Mucosa of gallbladder (tissue), 1 donor: ENCODE results near the gene TRIML1. TPM values are rescaled to one million over a fixed set of nuclear protein-coding genes. Genes with fewer than 3 reads are reported as not detected.
"Not testable (repeated sequence)": the region's sequence is repeated elsewhere in the genome, so short reads cannot be mapped to it uniquely, and the experiment has no call there.

Experiments used
- DNase-seq: peaks from one replicate; pipeline ENCODE4 v3.0.0-alpha.2; 2020; ENCODE audit warnings: low spot score
- total RNA-seq: library from RNA; stranded (reverse); gene quantifications from one replicate; pipeline ENCODE4 v1.2.1, GENCODE V29; 2021
- donor health status: DM: no; HTN: no; CAD: no.

Gene TRIML1
- total RNA-seq, 1 donor from 2014 or later, result not detected

DNA sequence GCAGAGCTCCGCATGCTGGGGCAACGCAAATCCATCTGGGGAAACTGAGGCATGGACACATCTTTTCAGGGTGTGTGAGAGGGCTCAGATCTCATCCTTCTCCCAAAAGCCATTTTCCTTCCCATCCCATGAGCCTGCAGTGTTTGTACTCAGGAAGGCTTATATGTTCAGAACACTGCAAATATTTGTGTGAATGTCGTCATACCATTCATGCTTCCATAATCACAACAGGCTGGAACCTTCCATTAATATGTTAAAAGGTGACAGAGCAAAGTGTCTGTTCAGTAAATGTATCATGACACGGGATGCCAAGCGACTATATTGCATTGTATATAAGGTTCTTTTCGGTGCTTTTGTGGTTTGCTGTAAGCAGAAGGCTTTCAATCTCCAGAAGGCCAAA lies 8.5 kb downstream of the TRIML1 start:
- DNase-seq, result no peak

DNA sequence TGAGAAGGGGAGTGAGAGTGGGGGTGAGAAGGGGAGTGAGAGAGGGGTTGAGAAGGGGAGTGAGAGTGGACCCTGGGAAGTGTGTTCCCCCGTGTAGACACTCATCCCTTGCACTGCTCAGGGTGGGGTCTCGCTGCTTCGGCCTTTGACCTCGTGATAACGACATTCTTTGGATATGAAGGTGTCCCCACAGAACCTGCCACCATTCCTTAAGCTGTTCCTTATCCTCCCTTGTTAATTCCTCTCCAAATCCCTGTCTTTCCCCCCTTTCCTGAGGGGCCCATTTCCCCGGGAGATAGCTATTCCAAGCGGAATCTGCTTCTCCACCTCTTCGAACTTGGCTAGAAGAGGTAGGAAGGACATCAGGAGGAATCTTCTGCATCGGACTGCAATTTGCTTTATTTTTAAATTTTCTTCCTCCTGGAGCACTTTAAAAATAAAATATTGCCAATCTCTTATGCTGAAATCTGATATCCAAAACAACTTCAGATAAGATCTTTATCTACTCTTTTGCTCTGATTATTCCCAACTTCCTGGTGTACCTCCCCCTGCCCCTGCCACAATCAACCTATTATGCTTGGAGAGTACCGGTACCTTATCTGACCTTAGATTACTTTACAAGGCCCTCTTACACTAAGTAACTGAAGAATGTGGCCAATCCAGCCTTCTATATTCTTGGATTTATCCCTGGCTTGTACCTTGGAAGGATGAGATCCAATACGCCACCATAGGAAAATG lies 15.6 kb downstream of the TRIML1 start:
- no peak for DNase-seq

DNA sequence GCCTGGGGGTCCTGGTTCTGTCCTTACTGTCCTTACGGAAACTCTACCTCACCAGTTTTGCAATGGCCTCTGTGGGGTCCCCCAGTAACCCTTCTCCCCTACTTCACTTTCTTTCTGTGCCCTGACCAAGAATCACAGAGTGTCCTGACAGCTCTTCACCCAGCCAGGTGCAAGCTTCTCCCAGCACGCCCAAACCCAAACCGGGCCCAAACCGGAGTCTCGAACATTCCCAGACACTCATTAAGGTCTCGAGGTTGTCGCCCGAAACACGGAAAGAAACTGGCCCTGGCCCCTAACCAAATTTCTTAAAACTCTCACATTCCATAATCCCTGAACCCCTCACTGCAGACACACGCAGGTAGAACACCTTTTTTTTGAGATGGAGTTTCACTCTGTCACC lies 19.1 kb downstream of the TRIML1 start:
- no peak for DNase-seq

DNA sequence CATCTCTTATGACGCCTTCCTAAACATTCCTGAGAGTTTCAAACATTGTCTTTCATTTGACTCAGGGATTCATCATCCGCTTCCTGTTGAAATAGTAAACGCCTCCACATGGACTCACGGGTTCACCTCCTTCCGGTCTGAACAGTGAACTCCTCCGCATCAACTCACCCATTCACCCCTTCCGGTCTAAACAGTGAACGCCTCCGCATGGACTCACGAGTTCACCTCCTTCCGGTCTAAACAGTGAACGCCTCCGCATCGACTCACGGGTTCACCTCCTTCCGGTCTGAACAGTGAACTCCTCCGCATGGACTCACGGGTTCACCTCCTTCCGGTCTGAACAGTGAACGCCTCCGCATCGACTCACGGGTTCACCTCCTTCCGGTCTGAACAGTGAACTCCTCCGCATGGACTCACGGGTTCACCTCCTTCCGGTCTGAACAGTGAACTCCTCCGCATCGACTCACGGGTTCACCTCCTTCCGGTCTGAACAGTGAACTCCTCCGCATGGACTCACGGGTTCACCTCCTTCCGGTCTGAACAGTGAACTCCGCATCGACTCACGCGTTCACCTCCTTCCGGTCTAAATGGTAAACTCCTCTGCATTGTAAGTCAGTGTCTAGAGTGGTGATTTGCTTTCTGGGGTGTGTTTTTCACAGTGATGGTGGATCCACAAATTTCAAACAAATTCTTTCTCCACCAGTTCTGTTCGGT lies 20.4 kb downstream of the TRIML1 start:
- DNase-seq, result not testable (repeated sequence)

DNA sequence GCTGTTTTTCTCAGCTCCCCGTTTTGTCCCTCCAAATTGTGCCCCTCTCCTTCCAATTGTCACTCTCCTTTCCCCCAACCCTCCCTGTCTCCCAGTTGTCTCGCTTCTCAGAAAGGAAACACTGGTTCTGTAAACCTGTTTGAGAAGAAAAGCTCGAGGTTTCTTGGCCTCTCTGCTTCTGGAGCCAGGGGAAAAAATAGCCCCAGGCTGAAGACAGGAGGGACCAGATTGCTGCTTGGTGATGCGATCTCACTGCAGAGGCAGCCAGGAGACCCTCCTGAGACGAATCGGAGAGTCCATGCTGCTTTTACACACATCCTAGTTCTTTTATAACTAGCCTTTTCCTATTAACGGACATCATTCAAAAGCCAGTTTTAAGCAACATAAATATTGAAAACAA lies 21.2 kb downstream of the TRIML1 start:
- DNase-seq, result no peak

DNA sequence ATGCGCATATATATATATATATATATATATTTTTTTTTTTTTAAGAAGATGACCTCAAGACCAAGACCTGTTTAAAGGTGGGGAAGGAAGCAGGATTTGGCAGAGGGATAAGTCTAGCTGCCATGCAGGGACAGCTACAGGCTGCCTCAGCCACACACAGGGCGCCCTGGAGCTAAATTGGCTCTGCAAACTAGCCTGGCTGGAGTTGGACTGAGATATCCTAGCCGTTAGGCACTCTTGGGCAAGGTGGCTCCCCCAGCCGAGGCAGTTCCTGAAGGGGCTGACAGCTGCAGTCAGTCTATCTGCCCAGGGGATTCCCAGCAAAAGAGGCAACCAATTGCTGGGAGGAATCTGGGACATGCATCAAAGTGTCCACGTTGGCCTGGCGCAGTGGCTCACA lies 21.9 kb downstream of the TRIML1 start:
- DNase-seq, result no peak

DNA sequence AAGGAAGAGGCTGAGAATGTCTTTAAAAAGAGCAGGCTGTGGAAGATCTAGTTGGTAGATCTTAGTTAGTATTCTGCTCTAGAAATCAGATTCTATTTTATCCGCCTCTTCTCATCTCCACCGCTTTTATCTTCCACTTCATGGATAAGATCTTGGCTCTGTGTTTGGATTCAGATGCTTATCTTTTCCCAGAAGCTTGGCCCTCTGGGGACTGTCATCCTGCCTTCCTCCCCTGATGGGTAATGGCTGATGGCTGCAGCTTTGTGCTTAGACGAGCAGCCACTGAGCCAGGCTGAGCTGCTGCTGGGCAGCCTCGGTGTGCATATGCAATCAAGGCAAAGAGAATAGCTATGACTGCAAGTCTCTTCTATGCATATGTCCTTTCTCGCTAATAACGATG lies 23.5 kb downstream of the TRIML1 start:
- no peak for DNase-seq

DNA sequence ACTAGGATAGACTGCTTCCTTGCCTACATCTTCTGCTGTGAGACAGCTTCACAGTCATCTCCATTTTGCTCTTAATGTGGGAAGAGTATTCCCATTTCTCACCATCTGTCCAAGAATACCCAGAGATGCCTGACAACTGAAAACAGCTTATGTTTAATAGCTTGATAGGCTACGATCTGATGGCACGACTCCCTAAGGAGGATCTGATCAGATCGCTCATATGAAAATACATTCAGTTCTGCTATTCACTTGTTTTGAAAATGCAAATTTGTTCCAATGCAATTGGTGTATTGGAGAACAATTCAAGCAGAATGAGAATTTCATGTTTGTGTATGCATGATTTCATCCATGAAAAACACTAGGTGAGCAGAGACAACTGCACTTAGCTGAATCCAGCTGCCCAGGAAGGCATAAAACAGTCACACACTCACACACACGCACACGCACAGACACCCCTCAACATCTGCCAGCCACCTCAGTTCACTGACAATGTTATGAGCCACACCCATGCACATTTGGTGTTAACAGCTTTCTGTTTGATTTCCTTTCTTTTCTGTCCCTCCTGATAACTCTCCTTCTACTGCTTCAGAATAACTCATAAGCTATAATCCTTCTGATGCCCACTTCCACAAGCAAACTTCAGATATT lies 29.6 kb downstream of the TRIML1 start:
- no peak for DNase-seq

DNA sequence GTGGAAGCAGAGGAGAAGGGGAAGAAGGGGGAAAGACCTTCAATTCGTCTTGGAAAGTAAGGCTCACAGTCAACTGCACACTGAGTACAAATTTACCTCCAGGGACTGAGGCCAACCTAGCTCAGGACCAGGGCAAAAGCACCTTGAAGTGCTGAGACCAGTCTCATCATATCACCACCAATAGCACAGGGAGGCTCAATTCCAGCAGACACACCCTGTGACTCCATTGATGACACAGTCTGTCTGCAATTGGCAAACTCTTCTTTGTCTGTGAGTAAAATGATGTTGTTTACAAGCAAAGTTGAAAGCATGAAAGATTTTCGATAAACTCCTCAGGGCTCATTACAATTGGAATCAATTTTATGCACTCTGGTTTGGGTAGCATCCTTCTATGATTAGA lies 32.3 kb downstream of the TRIML1 start:
- no peak for DNase-seq

DNA sequence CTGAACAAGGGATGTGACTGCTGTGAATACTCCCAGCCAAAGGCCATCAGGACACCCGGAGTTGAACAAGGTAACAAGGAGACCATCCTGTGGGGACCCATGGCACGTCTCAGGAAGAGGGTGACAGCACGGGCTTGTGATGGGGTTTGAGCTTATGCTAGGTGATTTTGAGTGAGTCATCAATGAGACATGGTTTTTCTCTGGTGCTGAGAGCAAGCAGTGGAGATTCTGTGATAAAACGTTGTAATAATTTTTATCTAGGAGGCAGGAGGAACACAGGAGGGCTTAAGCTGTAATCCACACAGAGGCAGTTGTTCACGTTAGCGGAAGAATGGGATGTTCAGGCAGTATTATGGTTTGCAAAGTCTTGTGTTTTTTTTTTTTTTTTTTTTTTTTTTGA lies 36.0 kb downstream of the TRIML1 start:
- DNase-seq, result no peak

DNA sequence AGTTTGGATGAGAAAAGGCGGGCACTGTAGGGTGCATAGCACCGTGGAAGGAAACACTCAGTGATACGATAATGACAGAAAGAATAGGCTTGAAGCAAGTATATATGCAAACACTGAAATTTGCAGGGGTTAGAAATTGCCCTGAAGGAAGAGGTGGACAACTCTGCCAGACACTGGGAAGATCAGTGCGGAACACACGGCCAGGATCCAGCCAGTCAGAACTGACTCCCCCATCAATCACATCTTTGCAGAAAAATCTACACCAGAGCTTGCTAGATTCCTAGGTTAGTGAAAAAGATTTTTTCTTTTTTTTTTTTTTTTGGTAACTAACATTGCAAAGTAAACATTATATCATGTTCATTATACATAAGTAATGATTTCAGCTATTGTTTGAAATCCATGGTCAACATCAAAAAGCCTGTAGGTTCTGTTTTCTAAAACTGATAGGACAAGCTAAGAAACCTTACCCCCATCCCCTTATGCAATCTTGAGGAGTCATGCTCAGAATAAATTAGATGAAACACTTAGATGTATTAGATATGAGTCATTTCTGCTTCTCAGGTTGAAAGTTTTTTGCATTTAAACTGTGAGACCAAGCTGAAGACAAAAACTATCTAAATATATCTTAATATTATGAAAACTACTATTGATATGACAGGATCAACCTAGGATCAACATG lies 38.9 kb downstream of the TRIML1 start:
- DNase-seq, result no peak

DNA sequence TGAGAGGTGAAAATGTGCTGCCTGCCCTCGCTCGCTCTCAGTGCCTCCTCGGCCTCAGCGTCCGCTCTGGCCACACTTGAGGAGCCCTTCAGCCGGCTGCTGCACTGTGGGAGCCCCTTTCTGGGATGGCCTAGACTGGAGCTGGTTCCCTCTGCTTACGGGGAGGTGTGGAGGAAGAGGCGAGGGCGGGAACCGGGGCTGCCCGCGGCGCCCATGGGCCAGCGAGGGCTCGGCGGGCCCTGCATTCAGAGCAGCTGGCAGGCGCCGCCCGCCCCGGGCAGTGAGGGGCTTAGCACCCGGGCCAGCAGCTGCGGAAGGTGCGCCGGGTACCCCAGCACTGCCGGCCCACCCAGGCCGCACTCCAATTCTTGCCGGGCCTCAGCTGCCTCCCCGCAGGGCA lies 39.6 kb downstream of the TRIML1 start:
- no peak for DNase-seq

DNA sequence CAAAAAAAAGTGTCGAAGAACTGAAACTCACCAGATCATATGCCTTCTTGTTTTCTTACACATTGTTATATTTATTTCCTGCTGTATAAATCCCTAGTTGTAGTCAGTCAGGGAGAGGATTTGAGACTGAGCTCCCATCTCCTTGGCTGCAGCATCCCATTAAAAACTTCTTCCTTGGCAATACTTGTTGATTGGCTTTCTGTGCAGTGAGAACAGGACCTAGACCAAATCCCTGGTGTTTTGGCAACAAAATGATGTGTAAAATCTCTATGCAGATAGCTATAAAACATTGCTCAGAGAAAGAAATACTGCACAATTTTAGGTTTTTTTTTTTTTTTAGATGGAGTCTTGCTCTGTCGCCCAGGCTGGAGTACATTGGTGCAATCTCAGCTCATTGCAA lies 47.9 kb downstream of the TRIML1 start:
- no peak for DNase-seq

DNA sequence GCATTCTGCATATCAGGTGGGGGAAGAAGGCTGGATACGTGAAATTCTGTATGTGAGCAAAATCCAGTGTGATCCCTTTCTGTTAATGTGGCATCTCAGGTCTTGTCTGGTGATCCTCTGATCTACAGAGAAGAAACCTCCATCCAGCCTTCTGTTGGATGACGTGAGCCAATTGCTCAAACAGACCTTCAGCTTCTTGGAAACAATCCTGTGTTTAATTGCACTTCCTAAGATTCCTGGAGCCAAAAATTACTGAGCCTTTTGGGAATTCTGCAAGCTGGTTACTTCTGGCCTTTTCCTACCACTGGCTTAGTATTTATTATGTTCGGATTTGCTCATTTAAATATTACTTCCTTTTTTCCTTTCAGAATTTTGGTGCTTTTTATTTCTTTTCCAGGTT lies 51.2 kb downstream of the TRIML1 start:
- no peak for DNase-seq

DNA sequence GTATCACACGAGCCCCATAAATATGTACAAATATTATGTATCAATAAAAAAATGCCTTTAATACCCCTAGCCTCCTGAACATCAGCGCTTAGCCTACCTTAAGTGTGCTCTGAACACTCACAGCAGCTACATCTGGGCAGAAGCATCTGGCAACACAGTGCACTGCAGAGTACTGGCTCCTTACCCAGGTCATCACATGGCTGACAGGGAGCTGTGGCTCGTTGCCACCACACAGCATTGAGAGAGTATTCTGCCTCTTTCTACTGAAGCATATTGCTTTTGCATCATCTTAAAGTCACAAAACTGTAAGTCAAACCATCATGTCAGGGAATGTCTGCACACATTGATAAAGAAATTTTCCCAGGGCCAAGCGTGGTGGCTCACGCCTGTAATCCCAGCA lies 55.2 kb downstream of the TRIML1 start:
- DNase-seq, result no peak

DNA sequence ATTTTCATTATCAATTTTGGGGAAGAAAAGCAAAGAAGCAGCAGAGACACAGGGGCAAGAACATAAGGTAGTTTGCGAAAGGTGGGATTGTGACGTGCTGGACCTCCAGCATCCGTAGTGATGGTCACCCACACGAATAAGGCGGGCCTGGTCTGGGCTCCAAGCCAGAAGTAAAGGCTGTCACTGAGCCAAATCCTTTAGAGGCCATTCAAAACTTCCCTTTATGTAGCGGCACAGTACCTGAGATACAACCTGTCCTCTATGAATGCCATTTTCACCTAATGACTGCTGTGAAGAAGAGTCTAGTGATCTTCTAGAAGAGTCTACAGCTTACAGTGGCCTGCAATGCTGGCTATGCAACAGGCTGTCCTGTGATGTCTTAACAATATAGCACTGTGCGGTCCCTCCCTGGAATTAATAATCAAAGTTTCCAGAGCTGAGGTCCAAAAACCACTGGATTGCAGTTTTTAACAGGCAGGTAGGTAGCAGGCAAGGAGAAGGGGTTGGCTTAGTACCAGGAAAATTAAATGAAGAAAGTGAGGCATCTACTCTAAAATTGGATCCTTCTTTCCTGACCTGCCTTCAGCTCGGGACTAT lies 56.2 kb downstream of the TRIML1 start:
- no peak for DNase-seq

DNA sequence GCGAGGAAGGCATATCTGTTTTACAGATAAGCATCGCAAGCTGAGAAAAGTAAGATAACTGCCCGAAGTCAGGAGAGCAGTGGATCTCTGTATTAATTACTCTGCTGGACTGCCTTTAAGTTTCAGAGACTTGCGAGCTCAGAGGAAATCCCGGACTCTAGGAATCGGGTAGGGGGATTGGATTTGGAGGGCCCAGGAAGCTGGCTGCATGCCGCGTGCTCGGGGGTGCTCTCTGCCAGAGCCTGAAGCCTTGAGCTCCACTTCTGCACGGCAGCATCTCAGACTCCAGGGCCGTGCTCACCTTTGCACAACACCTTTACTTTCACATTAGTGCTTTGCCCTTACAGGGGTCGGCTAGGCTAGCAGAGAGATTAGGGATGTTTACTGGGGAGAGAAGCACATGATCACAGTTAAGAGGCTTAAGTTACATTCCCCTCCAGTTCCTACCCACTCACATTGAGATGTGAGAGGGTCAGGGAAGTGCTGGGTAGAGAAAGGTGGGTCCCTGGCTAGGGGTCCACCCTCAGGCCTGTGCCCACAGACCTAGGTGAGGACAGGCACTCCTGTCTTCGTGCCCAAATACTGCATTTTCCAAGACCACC lies 57.0 kb downstream of the TRIML1 start:
- DNase-seq, result no peak
